IPS-20b (cell line): ENCODE results near the gene ENDOU.
"Not testable (repeated sequence)": the region's sequence is repeated elsewhere in the genome, so short reads cannot be mapped to it uniquely, and the experiment has no call there.

Experiments used
- H3K27ac ChIP-seq: one replicate; pipeline ENCODE4 v1.5.1; 2013; ENCODE audit warnings: low read length
- H3K27me3 ChIP-seq: 2 replicates; pipeline ENCODE4 v1.6.1; 2013; ENCODE audit warnings: mild to moderate bottlenecking, low read length, inconsistent platforms; ENCODE audit not compliant: insufficient read depth
- H3K36me3 ChIP-seq: 2 replicates; pipeline ENCODE4 v1.6.1; 2013; ENCODE audit warnings: low read depth, mild to moderate bottlenecking, inconsistent platforms, low read length, moderate library complexity; ENCODE audit not compliant: insufficient read depth
- H3K4me1 ChIP-seq: 2 replicates; pipeline ENCODE4 v1.6.1; 2013; ENCODE audit warnings: mild to moderate bottlenecking, control low read depth, inconsistent platforms, low read length, moderate library complexity; ENCODE audit not compliant: insufficient read depth
- H3K4me3 ChIP-seq: 2 replicates; pipeline ENCODE4 v1.5.1; 2013; ENCODE audit warnings: mild to moderate bottlenecking, low read length, inconsistent platforms
- H3K9ac ChIP-seq: 2 replicates; pipeline ENCODE4 v1.6.1; 2013; ENCODE audit warnings: low read depth, mild to moderate bottlenecking, inconsistent platforms, low read length, moderate library complexity
- H3K9me3 ChIP-seq: 2 replicates; pipeline ENCODE4 v1.6.1; 2013; ENCODE audit warnings: mild to moderate bottlenecking, low read depth, low read length, inconsistent platforms; ENCODE audit not compliant: insufficient read depth

The ENDOU gene

GRCh38 chr12:47698055-47698454, 27.2 kb downstream of the ENDOU start:
- no peaks in the 10 kb centered on the region for H3K27me3 ChIP-seq
- H3K9ac ChIP-seq, result no peak overlapping the region
- no peak overlapping the region for H3K27ac ChIP-seq
- no peak overlapping the region for H3K4me3 ChIP-seq
- no peaks in the 10 kb centered on the region for H3K9me3 ChIP-seq
- H3K36me3 ChIP-seq, result peaks cover 68% of the 10 kb centered on the region
- H3K4me1 ChIP-seq, result no peaks in the 10 kb centered on the region

- peaks cover 63% of the 10 kb centered on the region for H3K36me3 ChIP-seq
- H3K9ac ChIP-seq, result no peak overlapping the region
- no peaks in the 10 kb centered on the region for H3K27me3 ChIP-seq
- no peak overlapping the region for H3K4me3 ChIP-seq
- no peaks in the 10 kb centered on the region for H3K4me1 ChIP-seq
- H3K9me3 ChIP-seq, result no peaks in the 10 kb centered on the region
- no peak overlapping the region for H3K27ac ChIP-seq
These were observed 36.1 kb downstream of the ENDOU start for GRCh38 chr12:47689215-47689614.

- Histone ChIP-seq H3K9ac (no peak overlapping the region), H3K27ac (no peak overlapping the region), H3K27me3 (no peaks in the 10 kb centered on the region), H3K36me3 (peaks cover 68% of the 10 kb centered on the region), H3K4me3 (no peak overlapping the region), H3K4me1 (no peaks in the 10 kb centered on the region), H3K9me3 (no peaks in the 10 kb centered on the region)
These were observed 37.7 kb downstream of the ENDOU start for GRCh38 chr12:47687636-47688035.

GRCh38 chr12:47686645-47687240, 38.5 kb downstream of the ENDOU start:
- H3K27me3 ChIP-seq, result no peaks in the 10 kb centered on the region
- no peak overlapping the region for H3K4me3 ChIP-seq
- no peak overlapping the region for H3K27ac ChIP-seq
- no peak overlapping the region for H3K9ac ChIP-seq
- peaks cover 66% of the 10 kb centered on the region for H3K36me3 ChIP-seq
- no peaks in the 10 kb centered on the region for H3K9me3 ChIP-seq
- no peaks in the 10 kb centered on the region for H3K4me1 ChIP-seq

GRCh38 chr12:47679785-47680184, 45.5 kb downstream of the ENDOU start:
- H3K27me3 ChIP-seq, result no peaks in the 10 kb centered on the region
- no peak overlapping the region for H3K27ac ChIP-seq
- no peaks in the 10 kb centered on the region for H3K4me1 ChIP-seq
- no peaks in the 10 kb centered on the region for H3K9me3 ChIP-seq
- peaks cover 50% of the 10 kb centered on the region for H3K36me3 ChIP-seq
- no peak overlapping the region for H3K4me3 ChIP-seq
- no peak overlapping the region for H3K9ac ChIP-seq

GRCh38 chr12:47672068-47672467, 53.2 kb downstream of the ENDOU start:
- no peaks in the 10 kb centered on the region for H3K9me3 ChIP-seq
- no peak overlapping the region for H3K27ac ChIP-seq
- H3K36me3 ChIP-seq, result peaks cover 38% of the 10 kb centered on the region
- H3K4me3 ChIP-seq, result no peak overlapping the region
- H3K27me3 ChIP-seq, result no peaks in the 10 kb centered on the region
- no peak overlapping the region for H3K9ac ChIP-seq
- peaks cover 4% of the 10 kb centered on the region; the same call in 1 of the 2 replicates for H3K4me1 ChIP-seq

GRCh38 chr12:47667935-47668334, 57.4 kb downstream of the ENDOU start:
- not testable (repeated sequence) for H3K9me3 ChIP-seq, H3K9ac ChIP-seq, H3K4me3 ChIP-seq, H3K4me1 ChIP-seq, H3K27me3 ChIP-seq, H3K27ac ChIP-seq
- H3K36me3 ChIP-seq, result peaks cover 49% of the 10 kb centered on the region
